IPS DF 4.7 (cell line): ENCODE measurements around the gene SH3GL2.

Source experiments
- DNase-seq: peaks from one replicate; pipeline ENCODE4 v3.0.0-alpha.2; 2013; ENCODE audit warnings: low spot score; ENCODE audit errors: extremely low read depth

SH3GL2 gene

GRCh38 chr9:17658237-17658636 lies 79.4 kb downstream of the SH3GL2 start:
- no peak for DNase-seq

GRCh38 chr9:17660158-17660557 lies 81.3 kb downstream of the SH3GL2 start:
- DNase-seq, result no peak

GRCh38 chr9:17665450-17665849 lies 86.6 kb downstream of the SH3GL2 start:
- DNase-seq, result no peak

- no peak for DNase-seq
Observed at GRCh38 chr9:17669206-17669605, 90.3 kb downstream of the SH3GL2 start.

GRCh38 chr9:17682684-17683083 lies 103.8 kb downstream of the SH3GL2 start:
- no peak for DNase-seq

GRCh38 chr9:17688834-17689233 lies 110.0 kb downstream of the SH3GL2 start:
- DNase-seq, result no peak

- DNase-seq, result no peak
Observed at GRCh38 chr9:17694336-17694735, 115.5 kb downstream of the SH3GL2 start.

- DNase-seq, result no peak
Observed at GRCh38 chr9:17695482-17695881, 116.6 kb downstream of the SH3GL2 start.

GRCh38 chr9:17699615-17700330 lies 120.9 kb downstream of the SH3GL2 start:
- DNase-seq, result no peak

- no peak for DNase-seq
Observed at GRCh38 chr9:17706347-17706746, 127.5 kb downstream of the SH3GL2 start.

GRCh38 chr9:17719053-17719452 lies 140.2 kb downstream of the SH3GL2 start:
- no peak for DNase-seq

- DNase-seq, result no peak
Observed at GRCh38 chr9:17721954-17722353, 143.1 kb downstream of the SH3GL2 start.

- no peak for DNase-seq
Observed at GRCh38 chr9:17723656-17724055, 144.8 kb downstream of the SH3GL2 start.

- DNase-seq, result no peak
Observed at GRCh38 chr9:17725399-17726010, 146.6 kb downstream of the SH3GL2 start.

- no peak for DNase-seq
Observed at GRCh38 chr9:17726298-17726697, 147.4 kb downstream of the SH3GL2 start.

GRCh38 chr9:17730899-17731298 lies 152.0 kb downstream of the SH3GL2 start:
- DNase-seq, result no peak

GRCh38 chr9:17731308-17731707 lies 152.4 kb downstream of the SH3GL2 start:
- DNase-seq, result no peak

GRCh38 chr9:17734674-17735073 lies 155.8 kb downstream of the SH3GL2 start:
- DNase-seq, result no peak

GRCh38 chr9:17735859-17736258 lies 157.0 kb downstream of the SH3GL2 start:
- no peak for DNase-seq

GRCh38 chr9:17739022-17739421 lies 160.2 kb downstream of the SH3GL2 start:
- DNase-seq, result no peak

- no peak for DNase-seq
Observed at GRCh38 chr9:17739736-17740135, 160.9 kb downstream of the SH3GL2 start.

GRCh38 chr9:17742067-17742466 lies 163.2 kb downstream of the SH3GL2 start:
- DNase-seq, result peak; percentile 49

- DNase-seq, result peak; percentile 25
Observed at GRCh38 chr9:17744786-17745185, 165.9 kb downstream of the SH3GL2 start.
